HUES48 (cell line): ENCODE results near the gene DPYD.
"Not testable (repeated sequence)": the region's sequence is repeated elsewhere in the genome, so short reads cannot be mapped to it uniquely, and the experiment has no call there.

ENCODE experiments used
- H3K27ac ChIP-seq: one replicate; pipeline ENCODE4 v1.7.0; 2013; ENCODE audit warnings: low read depth, low read length, inconsistent platforms
- H3K27me3 ChIP-seq: 2 replicates; pipeline ENCODE4 v1.6.1; 2013; ENCODE audit warnings: mild to moderate bottlenecking, low read length; ENCODE audit not compliant: control insufficient read depth, insufficient read depth
- H3K36me3 ChIP-seq: 2 replicates; pipeline ENCODE4 v1.6.1; 2013; ENCODE audit warnings: low read length; ENCODE audit not compliant: control insufficient read depth, insufficient read depth
- H3K4me1 ChIP-seq: 2 replicates; pipeline ENCODE4 v1.6.1; 2013; ENCODE audit warnings: mild to moderate bottlenecking, low read length; ENCODE audit not compliant: control insufficient read depth, insufficient read depth
- H3K4me3 ChIP-seq: 2 replicates; pipeline ENCODE4 v1.5.1; 2013; ENCODE audit warnings: mild to moderate bottlenecking, low read depth, low read length
- H3K9ac ChIP-seq: 2 replicates; pipeline ENCODE4 v1.6.1; 2013; ENCODE audit warnings: mild to moderate bottlenecking, low read depth, low read length, moderate library complexity
- H3K9me3 ChIP-seq: 2 replicates; pipeline ENCODE4 v1.6.1; 2013; ENCODE audit warnings: low read length; ENCODE audit not compliant: control insufficient read depth, insufficient read depth

The DPYD gene

DNA sequence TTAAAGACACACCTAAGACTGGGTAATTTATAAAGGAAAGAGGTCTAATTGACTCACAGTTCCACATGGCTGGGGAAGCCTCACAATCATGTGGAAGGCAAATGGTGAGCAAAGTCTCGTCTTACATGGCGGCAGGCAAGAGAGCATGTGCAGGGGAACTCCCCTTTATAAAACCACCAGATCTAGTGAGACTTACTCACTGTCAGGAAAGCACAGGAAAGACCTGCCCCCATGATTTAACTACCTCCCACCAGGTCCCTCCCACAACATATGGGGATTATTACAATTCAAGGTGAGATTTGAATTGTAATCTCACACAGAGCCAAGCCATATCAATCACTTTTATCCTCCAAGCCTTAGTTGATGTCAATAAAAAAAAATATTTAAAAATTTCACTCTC is 689.5 kb downstream of the DPYD start:
- not testable (repeated sequence) for H3K27ac ChIP-seq, H3K9me3 ChIP-seq, H3K4me3 ChIP-seq, H3K4me1 ChIP-seq, H3K9ac ChIP-seq, H3K36me3 ChIP-seq, H3K27me3 ChIP-seq

DNA sequence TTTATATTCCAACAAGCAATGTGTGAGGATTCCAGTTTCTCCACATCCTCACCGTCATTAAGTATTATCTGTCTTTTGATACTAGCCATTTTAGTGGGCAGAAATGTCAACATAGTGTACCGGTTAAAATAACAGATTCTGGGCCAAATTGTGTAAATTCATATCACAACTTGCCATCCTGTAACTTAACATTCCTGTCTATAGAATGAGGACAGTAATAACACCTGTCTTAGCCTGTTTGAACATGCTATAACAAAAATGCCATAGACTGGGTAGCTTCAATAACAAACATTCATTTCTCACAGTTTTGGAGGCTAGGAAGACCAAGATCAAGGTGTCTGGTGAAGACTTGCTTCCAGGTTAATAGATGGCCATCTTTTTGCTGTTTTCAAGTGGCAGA is 708.2 kb downstream of the DPYD start:
- Histone ChIP-seq H3K4me3 (no peak overlapping the region), H3K4me1 (no peaks in the 10 kb centered on the region), H3K27me3 (no peaks in the 10 kb centered on the region), H3K36me3 (no peaks in the 10 kb centered on the region), H3K27ac (no peak overlapping the region), H3K9me3 (no peaks in the 10 kb centered on the region), H3K9ac (no peak overlapping the region)

- no peaks in the 10 kb centered on the region for H3K9me3 ChIP-seq
- no peaks in the 10 kb centered on the region for H3K36me3 ChIP-seq
- no peaks in the 10 kb centered on the region for H3K4me1 ChIP-seq
- H3K9ac ChIP-seq = no peak overlapping the region
- H3K27me3 ChIP-seq = no peaks in the 10 kb centered on the region
- H3K4me3 ChIP-seq = no peak overlapping the region
- H3K27ac ChIP-seq = no peak overlapping the region
Observed at GRCh38 chr1:97210307-97210706, 710.5 kb downstream of the DPYD start.

DNA sequence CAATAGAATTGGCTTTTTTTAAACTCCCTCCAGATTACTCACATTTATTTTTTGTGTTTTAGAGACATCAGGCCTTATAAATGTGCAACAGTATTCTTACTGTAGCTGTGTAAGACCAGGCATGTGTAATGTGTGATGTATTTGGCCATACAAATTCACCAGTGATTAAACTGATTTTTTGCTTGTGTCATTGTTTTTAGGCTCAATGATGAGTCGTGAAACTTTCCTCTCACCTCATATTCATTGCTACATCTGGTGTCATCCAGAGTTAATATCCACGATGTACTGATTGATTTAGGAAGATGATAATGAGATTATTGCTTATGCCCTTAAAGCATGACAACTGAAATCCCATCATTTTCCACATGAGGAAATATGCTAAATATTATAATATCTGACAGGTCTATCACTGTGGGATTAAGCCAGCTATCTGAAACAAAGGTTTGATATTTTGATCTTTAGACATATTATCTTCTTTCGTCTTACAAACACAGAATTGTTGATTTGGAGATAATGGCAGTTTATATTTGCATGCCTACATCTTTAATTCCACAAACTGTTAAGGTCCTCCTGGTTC is 711.4 kb downstream of the DPYD start:
- H3K9ac ChIP-seq = no peak overlapping the region
- H3K9me3 ChIP-seq = no peaks in the 10 kb centered on the region
- H3K27ac ChIP-seq = no peak overlapping the region
- no peak overlapping the region for H3K4me3 ChIP-seq
- H3K36me3 ChIP-seq = no peaks in the 10 kb centered on the region
- no peaks in the 10 kb centered on the region for H3K4me1 ChIP-seq
- no peaks in the 10 kb centered on the region for H3K27me3 ChIP-seq

- no peak overlapping the region for H3K9ac ChIP-seq
- H3K4me1 ChIP-seq = peaks cover 3% of the 10 kb centered on the region
- no peaks in the 10 kb centered on the region for H3K36me3 ChIP-seq
- no peaks in the 10 kb centered on the region for H3K9me3 ChIP-seq
- no peaks in the 10 kb centered on the region for H3K27me3 ChIP-seq
- H3K27ac ChIP-seq = no peak overlapping the region
- H3K4me3 ChIP-seq = no peak overlapping the region
Observed at GRCh38 chr1:97207868-97208267, 713.0 kb downstream of the DPYD start.

DNA sequence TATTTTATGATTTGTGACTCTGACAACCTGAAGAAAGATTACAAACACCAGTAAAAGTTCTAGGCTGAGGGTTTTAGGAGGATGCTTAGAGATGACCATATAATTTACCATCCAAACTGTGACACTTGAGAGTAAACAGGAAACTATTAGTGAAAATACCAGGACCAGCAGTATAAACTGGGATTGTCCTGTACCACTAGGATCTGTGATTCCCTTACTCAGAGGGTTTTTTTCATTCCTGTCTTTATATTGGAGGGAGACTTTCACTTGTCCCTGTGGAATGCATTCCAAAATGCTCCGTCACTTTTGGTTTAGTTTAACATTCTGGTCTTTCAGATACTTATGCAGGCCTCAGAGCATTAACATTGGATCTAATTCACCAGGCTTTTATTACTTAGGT is 716.4 kb downstream of the DPYD start:
- Histone ChIP-seq H3K36me3 (no peaks in the 10 kb centered on the region), H3K4me3 (no peak overlapping the region), H3K4me1 (peaks cover 14% of the 10 kb centered on the region), H3K27ac (no peak overlapping the region), H3K27me3 (no peaks in the 10 kb centered on the region), H3K9me3 (no peaks in the 10 kb centered on the region), H3K9ac (no peak overlapping the region)

DNA sequence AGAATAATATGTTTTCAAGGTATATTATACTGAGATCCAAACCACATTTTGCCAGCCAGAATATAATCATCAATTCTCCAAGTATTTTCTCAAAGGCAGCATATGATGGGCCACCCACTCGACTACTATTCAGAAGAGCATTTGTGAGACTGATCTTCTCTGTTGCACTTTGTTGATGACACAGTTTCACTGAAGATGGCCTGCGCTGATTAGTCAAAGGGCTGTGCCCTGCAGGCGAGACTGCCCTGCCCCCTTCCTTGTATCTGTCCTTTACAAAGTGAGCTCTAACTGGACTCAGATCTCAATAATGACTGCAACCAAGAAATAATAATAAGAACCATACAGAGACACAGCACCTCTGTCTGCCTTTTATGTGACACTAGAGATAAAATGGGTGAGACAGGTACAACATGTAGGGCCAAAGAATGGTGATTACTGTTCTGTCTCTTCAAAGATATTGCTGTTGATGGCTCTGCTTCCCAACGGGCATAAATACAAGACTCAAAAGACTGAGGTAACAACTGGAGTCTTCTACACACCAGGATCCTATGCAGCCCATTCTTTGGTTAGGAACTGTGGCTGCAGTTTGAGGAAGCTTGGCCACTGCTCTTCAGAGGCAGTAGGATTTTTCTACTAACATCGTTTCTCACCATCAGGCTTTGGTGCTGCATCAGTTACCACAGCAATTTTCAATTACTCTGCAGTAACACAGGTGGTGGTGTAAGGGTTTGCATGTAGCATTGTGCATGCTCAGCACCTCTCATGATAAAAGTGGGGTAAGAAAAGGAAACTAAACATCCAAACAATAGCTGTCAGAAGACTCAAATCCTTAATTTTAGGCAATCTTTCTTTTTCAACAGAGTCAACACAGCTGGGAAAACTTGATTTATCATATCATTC is 718.1 kb downstream of the DPYD start:
- Histone ChIP-seq H3K36me3 (no peaks in the 10 kb centered on the region), H3K4me3 (no peak overlapping the region), H3K4me1 (peaks cover 18% of the 10 kb centered on the region), H3K9ac (no peak overlapping the region), H3K27ac (no peak overlapping the region), H3K27me3 (no peaks in the 10 kb centered on the region), H3K9me3 (no peaks in the 10 kb centered on the region)

GRCh38 chr1:97201641-97202040 is 719.2 kb downstream of the DPYD start:
- Histone ChIP-seq H3K27ac (no peak overlapping the region), H3K4me3 (no peak overlapping the region), H3K9me3 (no peaks in the 10 kb centered on the region), H3K36me3 (no peaks in the 10 kb centered on the region), H3K4me1 (peaks cover 18% of the 10 kb centered on the region), H3K9ac (no peak overlapping the region), H3K27me3 (no peaks in the 10 kb centered on the region)

DNA sequence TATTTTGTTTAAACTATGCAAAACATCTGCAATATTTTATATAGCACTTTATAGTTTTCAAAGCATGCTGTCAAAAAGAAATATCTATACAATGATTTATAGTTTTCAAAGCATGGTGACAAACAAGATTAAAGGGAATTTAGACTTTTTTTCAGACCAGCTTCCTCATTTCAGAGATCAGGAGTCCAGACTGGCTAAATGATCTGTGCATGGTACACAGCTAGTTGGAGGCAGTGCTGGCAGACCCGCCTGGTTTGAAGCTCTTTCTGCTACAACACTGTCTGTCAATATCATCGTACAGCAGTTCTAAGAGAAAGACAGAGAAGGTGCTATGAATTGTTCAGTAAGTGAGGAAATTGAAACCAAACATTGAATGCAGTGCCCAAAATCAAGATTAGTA is 720.2 kb downstream of the DPYD start:
- Histone ChIP-seq H3K27ac (no peak overlapping the region), H3K27me3 (no peaks in the 10 kb centered on the region), H3K9ac (no peak overlapping the region)

DNA sequence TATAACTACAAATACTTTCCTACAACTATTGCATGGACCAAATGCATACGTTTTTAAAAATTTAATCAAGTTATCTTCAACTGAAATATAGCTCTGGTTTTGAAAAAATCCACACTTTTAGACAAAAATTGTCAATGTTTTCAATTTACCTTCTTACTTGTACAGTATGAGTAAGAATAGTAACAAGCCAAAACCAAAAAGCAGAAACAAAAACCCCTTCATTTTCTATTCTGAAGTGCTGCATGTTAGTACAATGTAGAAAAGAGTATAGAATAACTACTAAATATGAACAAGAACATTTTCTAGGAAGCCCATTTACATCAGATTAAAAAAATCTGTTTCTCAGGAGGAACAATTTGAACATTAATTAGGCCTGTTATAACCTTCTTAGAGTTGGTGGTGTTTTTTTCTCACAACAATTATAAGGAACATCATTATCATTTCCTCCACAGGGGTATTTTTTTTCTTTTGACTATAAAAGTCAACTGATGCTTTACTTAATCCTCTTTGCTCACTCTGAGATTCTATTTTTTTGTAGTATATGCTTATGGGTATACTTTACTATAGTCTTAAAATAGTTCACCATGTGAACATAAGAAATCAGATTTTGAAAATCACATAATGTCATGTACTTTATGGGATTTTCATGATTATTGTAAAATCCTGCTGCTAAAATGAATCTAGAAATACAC is 723.9 kb downstream of the DPYD start:
- H3K4me1 ChIP-seq = peaks cover 8% of the 10 kb centered on the region; the same call in 1 of the 2 replicates

More for the DNA sequence above, 720.2 kb downstream of the DPYD start:
- no peaks in the 10 kb centered on the region for H3K36me3 ChIP-seq
- peaks cover 18% of the 10 kb centered on the region for H3K4me1 ChIP-seq
- no peaks in the 10 kb centered on the region for H3K9me3 ChIP-seq
- H3K4me3 ChIP-seq = no peak overlapping the region

More for the DNA sequence above, 723.9 kb downstream of the DPYD start:
- Histone ChIP-seq H3K36me3 (no peaks in the 10 kb centered on the region), H3K4me3 (no peak overlapping the region), H3K9ac (no peak overlapping the region), H3K27ac (no peak overlapping the region), H3K27me3 (no peaks in the 10 kb centered on the region), H3K9me3 (no peaks in the 10 kb centered on the region)
